GM11168 (cell line): Measurements from ENCODE around the gene VASN.

Experiments
- in situ Hi-C: fragments of 300-500 bp; cut with MboI; formaldehyde crosslinking; loops from one replicate; pipeline ENCODE4 v1.12.0; 2022; ENCODE audit warnings: low sequenced_read_pairs; ENCODE audit not compliant: unreplicated experiment

VASN gene

DNA sequence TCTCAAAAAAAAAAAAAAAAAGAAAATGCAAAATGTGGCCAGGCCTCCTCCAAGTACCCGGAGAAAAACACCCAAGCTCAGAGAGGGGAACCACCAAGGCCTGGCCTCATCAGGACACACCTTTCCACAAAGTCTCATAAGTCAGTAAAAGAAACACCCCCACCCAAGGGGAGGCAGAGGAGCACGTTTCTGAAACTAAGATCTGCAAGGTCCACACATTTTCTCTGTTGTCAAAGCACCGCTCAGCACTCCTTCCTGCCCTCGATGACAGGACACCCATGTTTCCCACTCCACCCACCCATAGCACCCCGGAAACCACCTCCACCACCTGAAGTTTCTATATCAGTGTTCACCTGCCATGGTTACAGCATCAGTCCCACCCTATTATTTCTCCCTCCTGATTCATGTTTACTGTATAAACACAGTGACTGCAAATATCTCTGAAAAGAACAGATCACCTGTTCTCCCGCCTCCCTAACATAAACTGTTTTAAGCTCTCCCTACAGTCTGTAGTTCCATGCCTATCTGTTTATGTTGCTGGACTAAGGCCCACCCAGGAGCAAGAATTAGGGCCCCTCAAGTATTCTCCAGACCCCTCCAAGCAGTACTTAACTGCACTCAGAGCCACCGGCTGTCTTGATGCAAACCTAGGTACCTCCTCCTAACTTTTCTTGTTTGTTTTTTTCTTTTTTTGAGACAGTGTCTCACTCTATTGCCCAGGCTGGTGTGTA lies 42.7 kb downstream of the VASN start:
- in situ Hi-C loops: no loop called here

DNA sequence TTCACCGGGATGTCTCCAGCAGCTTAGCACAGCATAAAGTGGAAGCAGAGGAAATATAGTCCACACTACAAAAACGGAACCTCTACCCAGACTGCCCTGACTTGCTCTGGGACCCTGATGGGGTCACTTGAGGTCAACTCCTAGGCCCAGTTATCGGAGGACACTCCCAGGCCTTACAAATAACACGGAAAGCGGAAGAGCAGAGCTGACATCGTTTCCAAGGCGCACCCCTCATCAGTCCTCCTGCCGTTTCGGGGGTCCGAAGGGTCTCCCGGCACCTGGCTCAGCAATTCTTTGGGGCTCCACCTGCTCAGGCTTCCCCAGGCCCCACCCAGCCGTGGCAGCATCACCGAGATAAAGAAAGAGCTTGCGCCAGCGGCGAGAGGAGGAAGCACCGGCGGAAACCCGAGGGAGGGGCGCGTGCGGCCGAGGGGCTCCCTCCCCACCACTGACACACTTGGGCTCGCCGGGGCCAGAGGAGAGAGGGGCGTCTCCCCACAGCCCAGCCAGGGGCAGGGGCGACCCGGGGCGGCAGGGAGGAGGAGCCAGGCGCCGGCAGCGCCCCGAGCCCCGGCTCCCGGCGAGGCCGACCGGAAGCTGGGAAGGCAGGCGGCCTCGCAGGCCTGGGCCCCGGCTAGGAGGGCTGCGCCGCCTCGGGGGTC lies 44.0 kb downstream of the VASN start:
- in situ Hi-C loops: no loop called here

DNA sequence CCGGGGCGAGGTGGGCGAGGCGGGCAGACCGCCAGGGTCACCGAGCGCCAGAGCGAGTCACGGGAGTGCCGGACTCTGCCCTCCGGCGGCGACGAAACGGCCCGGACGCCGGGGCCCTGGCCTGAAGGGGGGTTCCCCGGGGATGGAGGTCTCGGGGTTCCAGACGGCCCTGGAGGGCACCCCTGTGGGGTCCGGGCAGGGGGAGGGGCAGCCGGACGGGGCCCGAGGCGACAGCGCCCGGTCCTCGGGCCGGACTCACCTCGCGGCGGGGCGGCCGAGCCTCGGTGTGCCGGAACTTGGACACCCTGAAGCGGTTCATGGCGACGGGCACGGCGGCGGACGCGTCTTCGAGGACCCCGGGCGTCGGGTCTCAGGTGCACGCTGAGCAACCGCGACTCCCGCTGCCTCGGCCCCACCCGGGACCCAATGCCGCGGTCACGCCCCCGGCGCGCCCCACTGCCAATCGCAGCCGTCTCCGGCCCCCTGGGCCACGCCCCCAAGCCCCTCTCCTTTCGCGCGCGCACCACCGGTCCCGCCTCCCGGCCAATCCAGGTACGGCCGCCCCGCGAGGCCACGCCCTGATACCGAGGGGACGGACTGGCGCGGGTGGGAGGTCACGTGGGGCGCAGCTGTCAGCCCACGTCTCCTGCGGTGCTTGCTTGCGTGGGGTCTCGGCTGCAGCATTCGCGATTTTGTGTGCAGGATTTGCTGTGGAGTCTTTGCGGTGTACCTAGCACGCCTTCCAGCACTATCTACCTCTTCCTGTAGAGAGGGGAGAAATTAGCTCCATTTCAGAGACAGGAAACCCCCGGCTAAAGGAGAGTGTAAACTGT lies 44.8 kb downstream of the VASN start, which contains the start of gene CORO7:
CORO7 (minus strand) TSS at position 397 of the 833 bp plus-strand sequence; CDS start at position 319, 78 bp downstream.
- in situ Hi-C loops: no loop called here

DNA sequence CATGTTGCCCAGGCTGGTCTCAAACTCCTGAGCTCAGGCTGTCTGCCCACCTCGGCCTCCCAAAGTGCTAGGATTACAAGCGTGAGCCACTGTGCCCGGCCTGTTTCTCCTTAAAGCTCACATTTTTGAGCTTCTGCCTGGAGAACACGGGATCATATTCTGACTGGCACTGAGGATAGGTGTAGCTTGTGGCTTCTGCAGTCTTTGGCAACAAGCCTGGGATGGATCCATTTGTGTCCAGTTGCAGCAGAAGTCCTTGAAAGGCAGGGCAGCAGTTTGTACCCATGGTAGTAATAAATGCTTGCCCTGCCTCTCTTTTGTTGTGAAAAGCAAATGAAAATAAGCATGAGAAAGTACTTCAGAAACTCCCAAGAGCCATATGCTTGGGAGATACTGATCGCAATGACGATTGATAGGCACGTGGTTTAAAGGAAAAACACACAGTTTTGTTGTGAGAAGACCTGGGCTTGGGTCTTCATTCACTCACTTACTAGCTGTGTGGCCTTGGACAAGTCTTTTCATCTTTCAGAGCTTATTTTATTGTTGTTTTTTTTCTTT lies 47.8 kb downstream of the VASN start:
- in situ Hi-C loops: no loop called here

DNA sequence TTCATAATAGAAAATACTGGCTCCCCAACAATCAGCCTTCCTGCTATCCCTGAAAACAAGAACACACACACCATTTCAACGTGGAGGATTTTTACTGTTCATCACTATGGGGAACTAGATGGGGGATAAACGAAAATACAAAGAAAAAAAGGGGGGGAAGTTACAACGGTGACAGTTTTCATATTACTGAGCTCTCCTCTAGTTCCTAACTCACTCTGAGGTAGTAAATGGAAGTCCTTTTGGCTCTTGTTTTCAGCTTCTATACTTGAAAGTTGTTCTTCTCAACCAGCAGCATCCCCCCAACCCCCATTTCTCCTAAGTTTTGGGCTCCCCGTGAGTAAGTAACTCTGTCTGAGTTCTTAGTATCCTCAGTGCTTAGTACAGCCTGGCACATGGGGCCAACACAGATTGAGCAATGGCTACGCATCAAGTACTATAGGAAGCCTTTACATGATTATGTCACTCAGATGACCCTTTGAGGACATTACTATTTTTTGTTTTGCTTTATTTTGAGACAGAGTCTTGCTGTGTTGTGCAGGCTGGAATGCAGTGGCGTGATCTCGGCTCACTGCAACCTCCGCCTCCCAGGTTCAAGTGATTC lies 49.0 kb downstream of the VASN start:
- in situ Hi-C loops: no loop called here

DNA sequence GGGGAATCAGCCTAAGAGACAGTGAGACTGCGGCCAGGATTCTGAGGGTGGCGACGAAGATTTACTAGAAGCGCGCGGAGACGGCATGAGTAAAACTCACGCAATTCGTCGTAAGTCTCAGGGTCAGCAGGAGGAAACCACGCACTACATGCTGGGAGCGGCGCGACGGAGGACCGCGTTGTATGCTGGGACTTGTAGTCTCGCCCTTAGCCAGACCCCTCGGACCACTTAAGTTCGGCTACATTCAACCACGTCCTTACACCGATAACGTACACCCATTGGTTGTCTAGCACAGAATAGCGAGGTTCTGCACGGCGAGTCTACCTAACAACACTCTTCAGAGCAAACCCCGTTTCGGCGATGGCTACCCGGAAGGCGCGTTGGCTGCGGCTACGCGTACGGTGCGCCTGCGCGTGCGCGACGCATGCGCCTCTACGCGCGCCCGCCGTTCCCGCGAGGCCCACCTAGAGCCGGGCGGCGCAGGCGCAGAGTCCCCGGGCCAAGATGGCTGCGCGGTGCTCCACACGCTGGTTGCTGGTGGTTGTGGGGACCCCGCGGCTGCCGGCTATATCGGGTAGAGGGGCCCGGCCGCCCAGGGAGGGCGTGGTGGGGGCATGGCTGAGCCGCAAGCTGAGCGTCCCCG lies 53.9 kb downstream of the VASN start, which contains the start of gene DNAJA3:
DNAJA3 (plus strand) TSS at position 491 of the 643 bp plus-strand sequence; CDS start at position 505, 14 bp downstream.
- in situ Hi-C loops: no loop called here

DNA sequence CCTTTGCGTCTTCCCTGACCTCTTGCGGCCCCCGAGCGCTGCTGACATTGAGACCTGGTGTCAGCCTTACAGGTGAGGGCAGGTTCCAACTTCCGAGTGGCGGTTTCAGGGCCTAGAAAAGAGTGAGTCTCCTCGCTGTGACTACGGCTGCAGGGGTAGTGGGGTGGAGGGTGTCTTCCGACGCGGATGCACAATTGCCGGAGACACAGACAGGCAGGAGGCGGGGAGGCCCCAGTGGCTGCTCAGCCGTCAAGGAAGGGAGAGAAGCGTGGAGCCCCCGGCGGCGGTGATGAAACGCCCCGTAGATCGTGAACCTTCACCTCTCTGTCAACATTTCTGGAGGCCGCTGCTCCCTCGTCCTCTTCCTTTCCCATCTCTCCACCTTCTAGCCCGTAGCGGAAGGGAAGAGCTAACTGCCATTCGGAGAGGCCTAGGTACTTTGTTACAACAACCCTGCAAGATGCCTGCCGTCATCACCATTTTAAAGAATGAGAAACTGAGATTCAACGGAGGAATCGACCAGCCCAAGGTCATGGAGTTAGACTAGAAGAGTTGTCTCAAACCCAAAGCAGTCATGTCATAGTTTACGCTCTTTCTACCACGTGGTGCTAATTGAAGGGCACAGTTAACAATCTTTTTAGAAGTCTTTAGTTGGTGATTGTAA lies 54.5 kb downstream of the VASN start:
- in situ Hi-C loops: no loop called here

DNA sequence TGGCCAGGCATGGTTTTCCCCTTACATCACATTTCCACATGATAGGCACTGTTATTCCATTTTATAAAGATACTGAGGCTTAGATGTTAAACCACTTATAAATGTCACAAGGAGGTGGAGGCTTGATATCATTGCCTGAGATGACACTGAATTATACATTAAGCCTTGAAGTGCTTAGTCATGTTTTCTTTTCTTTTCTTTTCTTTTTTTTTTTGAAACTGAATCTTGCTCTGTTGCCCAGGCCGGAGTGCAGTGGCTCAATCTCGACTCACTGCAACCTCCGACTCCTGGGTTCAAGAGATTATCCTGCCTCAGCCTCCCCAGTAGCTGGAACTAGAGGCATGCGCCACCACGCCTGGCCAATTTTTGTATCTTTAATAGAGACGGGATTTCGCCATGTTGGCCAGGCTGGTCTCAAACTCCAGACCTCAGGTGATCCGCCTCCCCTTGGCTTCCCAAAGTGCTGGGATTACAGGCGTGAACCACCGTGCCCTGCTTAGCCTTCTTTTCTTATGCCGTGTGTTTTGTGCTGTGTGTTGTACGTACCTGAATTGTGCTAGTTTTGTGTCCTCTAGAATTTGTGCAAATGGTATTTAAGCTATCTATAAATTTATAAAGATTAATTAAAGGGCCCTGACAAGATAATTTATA lies 55.2 kb downstream of the VASN start:
- in situ Hi-C loops: no loop called here

DNA sequence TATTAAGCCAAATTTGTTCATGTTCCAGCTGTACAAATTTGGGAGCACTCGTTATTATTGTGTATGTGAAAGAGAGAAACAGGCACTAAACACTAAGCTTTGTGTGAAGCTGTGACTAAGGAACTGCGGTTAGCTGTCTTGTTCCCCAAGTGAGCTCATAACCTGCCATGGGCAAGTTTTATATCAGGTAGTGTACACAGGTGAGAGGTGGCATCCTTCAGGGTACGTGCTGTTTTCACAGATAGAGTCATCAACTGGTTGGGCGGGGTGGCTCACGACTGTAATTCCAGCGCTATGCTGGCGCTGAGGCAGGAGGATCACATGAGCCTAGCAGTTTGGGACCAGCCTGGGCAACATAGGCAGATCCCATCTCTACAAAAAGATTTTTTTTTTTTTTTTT lies 56.9 kb downstream of the VASN start:
- in situ Hi-C loops: no loop called here

DNA sequence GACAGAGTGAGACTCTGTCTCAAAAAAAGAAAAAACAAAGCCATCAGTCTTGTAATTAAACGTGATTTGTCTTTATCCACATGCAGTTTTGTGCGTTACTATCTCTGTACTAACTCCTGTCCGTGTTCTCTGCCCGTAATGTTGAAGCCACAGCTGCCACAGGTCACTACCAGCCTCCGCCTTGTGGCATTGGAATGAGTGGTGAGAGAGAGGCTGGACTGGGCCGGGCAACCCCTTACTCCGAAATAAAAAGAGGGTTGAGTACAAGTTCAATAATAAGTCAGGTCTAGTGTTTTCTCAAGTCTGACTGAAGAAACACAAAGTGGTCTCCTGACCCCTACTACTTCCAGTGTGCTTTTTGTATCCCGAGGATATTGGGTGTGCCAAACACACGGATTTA lies 59.4 kb downstream of the VASN start:
- in situ Hi-C loops: no loop called here
